ENCODE results near the gene COX7A2.
A peak's percentile ranks its signal among the peaks of the same experiment; 100 is the strongest.

Gene COX7A2

GRCh38 chr6:75268121-75268987 is 24.8 kb upstream of the COX7A2 start:
- DNase-seq (ENCODE audit: low spot score) = peak; percentile 9

- no peak for DNase-seq (ENCODE audit: low spot score)
Measured at GRCh38 chr6:75267461-75267860, 23.9 kb upstream of the COX7A2 start.

GRCh38 chr6:75266716-75267291 is 23.2 kb upstream of the COX7A2 start:
- DNase-seq (ENCODE audit: low spot score) = peak; percentile 24

GRCh38 chr6:75263401-75263750 is 19.8 kb upstream of the COX7A2 start:
- DNase-seq (ENCODE audit: low spot score) = no peak

- DNase-seq (ENCODE audit: low spot score) = no peak
Measured at GRCh38 chr6:75262716-75263400, 19.3 kb upstream of the COX7A2 start.

- no peak for DNase-seq (ENCODE audit: low spot score)
Measured at GRCh38 chr6:75261299-75261698, 17.7 kb upstream of the COX7A2 start.

- DNase-seq (ENCODE audit: low spot score) = no peak
Measured at GRCh38 chr6:75257343-75258087, 13.9 kb upstream of the COX7A2 start.

- DNase-seq (ENCODE audit: low spot score) = no peak
Measured at GRCh38 chr6:75250552-75250951, 7.0 kb upstream of the COX7A2 start.

GRCh38 chr6:75249837-75250236 is 6.2 kb upstream of the COX7A2 start:
- no peak for DNase-seq (ENCODE audit: low spot score)

- DNase-seq (ENCODE audit: low spot score) = no peak
Measured at GRCh38 chr6:75246386-75246785, 2.8 kb upstream of the COX7A2 start.

- DNase-seq (ENCODE audit: low spot score) = no peak
Measured at GRCh38 chr6:75244063-75244584, 523 bp upstream of the COX7A2 start.

GRCh38 chr6:75236630-75237029 is 7.0 kb downstream of the COX7A2 start:
- DNase-seq (ENCODE audit: low spot score) = no peak

- DNase-seq (ENCODE audit: low spot score) = no peak
Measured at GRCh38 chr6:75235271-75235670, 8.3 kb downstream of the COX7A2 start.

GRCh38 chr6:75234126-75234865 is 9.3 kb downstream of the COX7A2 start:
- DNase-seq (ENCODE audit: low spot score) = no peak

GRCh38 chr6:75233092-75233615 is 10.4 kb downstream of the COX7A2 start:
- DNase-seq (ENCODE audit: low spot score) = no peak

- no peak for DNase-seq (ENCODE audit: low spot score)
Measured at GRCh38 chr6:75230484-75231325, 12.9 kb downstream of the COX7A2 start.

- no peak for DNase-seq (ENCODE audit: low spot score)
Measured at GRCh38 chr6:75224303-75224926, 19.2 kb downstream of the COX7A2 start.

GRCh38 chr6:75223428-75223827 is 20.2 kb downstream of the COX7A2 start:
- no peak for DNase-seq (ENCODE audit: low spot score)

GRCh38 chr6:75222261-75222660 is 21.3 kb downstream of the COX7A2 start:
- no peak for DNase-seq (ENCODE audit: low spot score)

- no peak for DNase-seq (ENCODE audit: low spot score)
Measured at GRCh38 chr6:75221116-75221515, 22.5 kb downstream of the COX7A2 start.

Data from activated CD4-positive, alpha-beta T cell treated with anti-CD3 and anti-CD28 coated beads, Interleukin-2, Interleukin-4, amounts not matched to agents 100 ng/mL and 50 ng/mL, durations not matched to agents 16 hours and 8 hours (primary cell).